ENCODE results near the gene ZNF566.

ZNF566 gene

DNA sequence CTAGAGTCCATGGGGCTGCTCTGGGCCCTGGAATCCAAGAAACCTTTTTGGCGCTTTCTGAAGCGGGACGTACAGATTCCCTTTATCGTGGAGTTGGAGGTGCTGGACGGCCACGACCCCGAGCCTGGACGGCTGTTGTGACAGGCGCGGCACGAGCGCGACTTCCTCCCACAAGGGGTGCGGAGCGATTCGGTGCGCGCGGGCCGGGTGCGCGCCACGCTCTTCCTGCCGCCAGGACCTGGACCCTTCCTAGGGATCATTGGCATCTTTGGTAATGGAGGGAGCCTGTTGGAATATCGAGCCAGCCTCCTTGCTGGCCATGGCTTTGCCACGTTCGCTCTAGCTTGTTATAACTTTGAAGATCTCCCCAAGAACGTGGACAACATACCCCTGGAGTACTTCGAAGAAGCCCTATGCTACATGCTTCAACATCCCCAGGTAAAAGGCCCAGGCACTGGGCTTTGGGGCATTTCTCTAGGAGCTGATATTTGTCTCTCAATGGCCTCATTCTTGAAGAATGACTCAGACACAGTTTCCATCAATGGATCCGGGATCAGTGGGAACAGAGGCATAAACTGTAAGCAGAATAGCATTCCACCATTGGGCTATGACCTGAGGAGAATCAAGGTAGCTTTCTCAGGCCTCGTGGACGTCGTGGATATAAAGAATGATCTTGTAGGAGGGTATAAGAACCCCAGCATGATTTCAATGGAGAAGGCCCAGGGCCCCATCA, 67.4 kb downstream of the ZNF566 start:
- TF ChIP-seq, protein P1, sequence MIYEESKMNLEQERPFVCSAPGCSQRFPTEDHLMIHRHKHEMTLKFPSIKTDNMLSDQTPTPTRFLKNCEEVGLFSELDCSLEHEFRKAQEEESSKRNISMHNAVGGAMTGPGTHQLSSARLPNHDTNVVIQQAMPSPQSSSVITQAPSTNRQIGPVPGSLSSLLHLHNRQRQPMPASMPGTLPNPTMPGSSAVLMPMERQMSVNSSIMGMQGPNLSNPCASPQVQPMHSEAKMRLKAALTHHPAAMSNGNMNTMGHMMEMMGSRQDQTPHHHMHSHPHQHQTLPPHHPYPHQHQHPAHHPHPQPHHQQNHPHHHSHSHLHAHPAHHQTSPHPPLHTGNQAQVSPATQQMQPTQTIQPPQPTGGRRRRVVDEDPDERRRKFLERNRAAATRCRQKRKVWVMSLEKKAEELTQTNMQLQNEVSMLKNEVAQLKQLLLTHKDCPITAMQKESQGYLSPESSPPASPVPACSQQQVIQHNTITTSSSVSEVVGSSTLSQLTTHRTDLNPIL (CRISPR knock-in tag; IDR thresholded peaks at IDR 0.05; ENCODE audit: low read depth), result no peak
- TF ChIP-seq OSR1 (CRISPR knock-in tag; IDR thresholded peaks at IDR 0.05) (no peak), ZNF565 (CRISPR knock-in tag; conservative IDR thresholded peaks at IDR 0.05; ENCODE audit: low read depth) (no peak), ZFP3 (CRISPR knock-in tag; IDR thresholded peaks at IDR 0.05) (no peak), BACH2 (CRISPR knock-in tag; IDR thresholded peaks at IDR 0.05; ENCODE audit: borderline replicate concordance) (no peak), TCF4 (CRISPR knock-in tag; IDR thresholded peaks at IDR 0.05; ENCODE audit: borderline replicate concordance) (no peak), ISL1 (CRISPR knock-in tag; IDR thresholded peaks at IDR 0.05) (no peak), ZNF8 (CRISPR knock-in tag; IDR thresholded peaks at IDR 0.05) (no peak), ZC3H10 (CRISPR knock-in tag; IDR thresholded peaks at IDR 0.05) (no peak), CSDC2 (CRISPR knock-in tag; IDR thresholded peaks at IDR 0.05) (no peak), ARNTL (CRISPR knock-in tag; IDR thresholded peaks at IDR 0.05; ENCODE audit: borderline replicate concordance, low read depth) (no peak), GLIS3 (CRISPR knock-in tag; IDR thresholded peaks at IDR 0.05) (no peak), ESRRG (CRISPR knock-in tag; IDR thresholded peaks at IDR 0.05) (no peak), RARB (CRISPR knock-in tag; IDR thresholded peaks at IDR 0.05) (no peak), ZNF70 (CRISPR knock-in tag; IDR thresholded peaks at IDR 0.05) (no peak)
- TF ChIP-seq, protein P2, sequence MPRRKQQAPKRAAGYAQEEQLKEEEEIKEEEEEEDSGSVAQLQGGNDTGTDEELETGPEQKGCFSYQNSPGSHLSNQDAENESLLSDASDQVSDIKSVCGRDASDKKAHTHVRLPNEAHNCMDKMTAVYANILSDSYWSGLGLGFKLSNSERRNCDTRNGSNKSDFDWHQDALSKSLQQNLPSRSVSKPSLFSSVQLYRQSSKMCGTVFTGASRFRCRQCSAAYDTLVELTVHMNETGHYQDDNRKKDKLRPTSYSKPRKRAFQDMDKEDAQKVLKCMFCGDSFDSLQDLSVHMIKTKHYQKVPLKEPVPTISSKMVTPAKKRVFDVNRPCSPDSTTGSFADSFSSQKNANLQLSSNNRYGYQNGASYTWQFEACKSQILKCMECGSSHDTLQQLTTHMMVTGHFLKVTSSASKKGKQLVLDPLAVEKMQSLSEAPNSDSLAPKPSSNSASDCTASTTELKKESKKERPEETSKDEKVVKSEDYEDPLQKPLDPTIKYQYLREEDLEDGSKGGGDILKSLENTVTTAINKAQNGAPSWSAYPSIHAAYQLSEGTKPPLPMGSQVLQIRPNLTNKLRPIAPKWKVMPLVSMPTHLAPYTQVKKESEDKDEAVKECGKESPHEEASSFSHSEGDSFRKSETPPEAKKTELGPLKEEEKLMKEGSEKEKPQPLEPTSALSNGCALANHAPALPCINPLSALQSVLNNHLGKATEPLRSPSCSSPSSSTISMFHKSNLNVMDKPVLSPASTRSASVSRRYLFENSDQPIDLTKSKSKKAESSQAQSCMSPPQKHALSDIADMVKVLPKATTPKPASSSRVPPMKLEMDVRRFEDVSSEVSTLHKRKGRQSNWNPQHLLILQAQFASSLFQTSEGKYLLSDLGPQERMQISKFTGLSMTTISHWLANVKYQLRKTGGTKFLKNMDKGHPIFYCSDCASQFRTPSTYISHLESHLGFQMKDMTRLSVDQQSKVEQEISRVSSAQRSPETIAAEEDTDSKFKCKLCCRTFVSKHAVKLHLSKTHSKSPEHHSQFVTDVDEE (CRISPR knock-in tag; IDR thresholded peaks at IDR 0.05), result no peak
- no peak for ATAC-seq

DNA sequence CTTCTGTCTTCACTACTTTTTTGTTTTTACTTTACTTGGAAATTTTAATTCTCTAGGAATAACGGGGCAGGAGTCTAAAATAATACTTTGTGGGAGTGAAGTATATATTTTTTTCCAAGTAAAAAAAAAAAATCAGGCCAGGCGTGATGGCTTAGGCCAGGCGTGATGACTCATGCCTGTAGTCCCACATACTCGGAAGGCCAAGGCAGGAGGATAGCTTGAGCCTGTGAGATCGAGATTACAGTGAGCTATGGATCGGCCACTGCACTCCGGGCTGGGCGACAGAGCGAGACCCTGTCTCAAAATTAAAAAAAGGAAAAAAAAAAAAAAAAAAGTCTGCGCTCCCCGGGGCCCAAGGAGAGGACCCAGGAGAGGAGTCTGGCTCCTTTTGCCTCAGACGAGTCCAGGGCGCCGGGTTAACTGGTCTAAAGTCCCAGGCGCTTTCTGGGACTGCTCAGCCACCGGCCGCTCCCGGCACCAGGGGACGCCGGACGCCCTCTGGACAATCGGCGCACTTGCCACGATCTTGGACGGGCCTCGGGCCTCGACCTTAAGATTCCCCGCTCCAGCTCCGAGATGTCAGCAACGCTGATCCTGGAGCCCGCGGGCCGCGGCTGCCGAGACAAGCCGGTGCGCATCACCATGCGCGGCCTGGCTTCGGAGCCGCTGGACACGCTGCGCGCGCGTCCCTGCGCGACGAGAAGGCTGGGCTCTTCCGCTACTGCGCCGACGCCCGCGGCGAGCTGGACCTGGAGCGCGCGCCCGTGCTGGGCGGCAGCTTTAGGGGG, 68.2 kb downstream of the ZNF566 start:
- ATAC-seq, result no peak
- TF ChIP-seq ZNF8 (CRISPR knock-in tag; IDR thresholded peaks at IDR 0.05), result no peak
- TF ChIP-seq RARB (CRISPR knock-in tag; IDR thresholded peaks at IDR 0.05), result no peak
- no peak for TF ChIP-seq ZFP30 (CRISPR knock-in tag; IDR thresholded peaks at IDR 0.05)
- TF ChIP-seq CSDC2 (CRISPR knock-in tag; IDR thresholded peaks at IDR 0.05), result no peak
- no peak for TF ChIP-seq ISL1 (CRISPR knock-in tag; IDR thresholded peaks at IDR 0.05)
- TF ChIP-seq, protein P3, sequence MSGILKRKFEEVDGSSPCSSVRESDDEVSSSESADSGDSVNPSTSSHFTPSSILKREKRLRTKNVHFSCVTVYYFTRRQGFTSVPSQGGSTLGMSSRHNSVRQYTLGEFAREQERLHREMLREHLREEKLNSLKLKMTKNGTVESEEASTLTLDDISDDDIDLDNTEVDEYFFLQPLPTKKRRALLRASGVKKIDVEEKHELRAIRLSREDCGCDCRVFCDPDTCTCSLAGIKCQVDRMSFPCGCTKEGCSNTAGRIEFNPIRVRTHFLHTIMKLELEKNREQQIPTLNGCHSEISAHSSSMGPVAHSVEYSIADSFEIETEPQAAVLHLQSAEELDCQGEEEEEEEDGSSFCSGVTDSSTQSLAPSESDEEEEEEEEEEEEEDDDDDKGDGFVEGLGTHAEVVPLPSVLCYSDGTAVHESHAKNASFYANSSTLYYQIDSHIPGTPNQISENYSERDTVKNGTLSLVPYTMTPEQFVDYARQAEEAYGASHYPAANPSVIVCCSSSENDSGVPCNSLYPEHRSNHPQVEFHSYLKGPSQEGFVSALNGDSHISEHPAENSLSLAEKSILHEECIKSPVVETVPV (CRISPR knock-in tag; IDR thresholded peaks at IDR 0.05), result no peak
- no peak for TF ChIP-seq SNAI2 (CRISPR knock-in tag; IDR thresholded peaks at IDR 0.05)
- no peak for TF ChIP-seq OSR1 (CRISPR knock-in tag; IDR thresholded peaks at IDR 0.05)
- no peak for TF ChIP-seq ZNF565 (CRISPR knock-in tag; conservative IDR thresholded peaks at IDR 0.05; ENCODE audit: low read depth)
- no peak for TF ChIP-seq TOX (CRISPR knock-in tag; IDR thresholded peaks at IDR 0.05; ENCODE audit: borderline replicate concordance)
- TF ChIP-seq BACH2 (CRISPR knock-in tag; IDR thresholded peaks at IDR 0.05; ENCODE audit: borderline replicate concordance), result no peak
- TF ChIP-seq ZFP3 (CRISPR knock-in tag; IDR thresholded peaks at IDR 0.05), result no peak
- no peak for TF ChIP-seq ARNTL (CRISPR knock-in tag; IDR thresholded peaks at IDR 0.05; ENCODE audit: borderline replicate concordance, low read depth)
- TF ChIP-seq, protein P2 (CRISPR knock-in tag; IDR thresholded peaks at IDR 0.05), result no peak
- TF ChIP-seq, protein P4, sequence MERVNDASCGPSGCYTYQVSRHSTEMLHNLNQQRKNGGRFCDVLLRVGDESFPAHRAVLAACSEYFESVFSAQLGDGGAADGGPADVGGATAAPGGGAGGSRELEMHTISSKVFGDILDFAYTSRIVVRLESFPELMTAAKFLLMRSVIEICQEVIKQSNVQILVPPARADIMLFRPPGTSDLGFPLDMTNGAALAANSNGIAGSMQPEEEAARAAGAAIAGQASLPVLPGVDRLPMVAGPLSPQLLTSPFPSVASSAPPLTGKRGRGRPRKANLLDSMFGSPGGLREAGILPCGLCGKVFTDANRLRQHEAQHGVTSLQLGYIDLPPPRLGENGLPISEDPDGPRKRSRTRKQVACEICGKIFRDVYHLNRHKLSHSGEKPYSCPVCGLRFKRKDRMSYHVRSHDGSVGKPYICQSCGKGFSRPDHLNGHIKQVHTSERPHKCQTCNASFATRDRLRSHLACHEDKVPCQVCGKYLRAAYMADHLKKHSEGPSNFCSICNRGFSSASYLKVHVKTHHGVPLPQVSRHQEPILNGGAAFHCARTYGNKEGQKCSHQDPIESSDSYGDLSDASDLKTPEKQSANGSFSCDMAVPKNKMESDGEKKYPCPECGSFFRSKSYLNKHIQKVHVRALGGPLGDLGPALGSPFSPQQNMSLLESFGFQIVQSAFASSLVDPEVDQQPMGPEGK (CRISPR knock-in tag; IDR thresholded peaks at IDR 0.05; ENCODE audit: borderline replicate concordance), result no peak
- TF ChIP-seq, protein P5, sequence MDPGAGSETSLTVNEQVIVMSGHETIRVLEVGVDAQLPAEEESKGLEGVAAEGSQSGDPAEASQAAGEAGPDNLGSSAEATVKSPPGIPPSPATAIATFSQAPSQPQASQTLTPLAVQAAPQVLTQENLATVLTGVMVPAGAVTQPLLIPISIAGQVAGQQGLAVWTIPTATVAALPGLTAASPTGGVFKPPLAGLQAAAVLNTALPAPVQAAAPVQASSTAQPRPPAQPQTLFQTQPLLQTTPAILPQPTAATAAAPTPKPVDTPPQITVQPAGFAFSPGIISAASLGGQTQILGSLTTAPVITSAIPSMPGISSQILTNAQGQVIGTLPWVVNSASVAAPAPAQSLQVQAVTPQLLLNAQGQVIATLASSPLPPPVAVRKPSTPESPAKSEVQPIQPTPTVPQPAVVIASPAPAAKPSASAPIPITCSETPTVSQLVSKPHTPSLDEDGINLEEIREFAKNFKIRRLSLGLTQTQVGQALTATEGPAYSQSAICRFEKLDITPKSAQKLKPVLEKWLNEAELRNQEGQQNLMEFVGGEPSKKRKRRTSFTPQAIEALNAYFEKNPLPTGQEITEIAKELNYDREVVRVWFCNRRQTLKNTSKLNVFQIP (CRISPR knock-in tag; IDR thresholded peaks at IDR 0.05; ENCODE audit: borderline replicate concordance, low read depth), result no peak
